GM23248 (cell line): ENCODE results near the gene CGAS.

ENCODE experiments used
- EZH2 ChIP-seq: fragments of 200-600 bp; sonication (generic); IDR thresholded peaks from 2 replicates; pipeline ENCODE4 v1.6.1; 2018; ENCODE audit warnings: antibody characterized with exemption, mild to moderate bottlenecking; ENCODE audit not compliant: insufficient read depth, poor library complexity, severe bottlenecking
- EZH2phosphoT487 ChIP-seq: fragments of 200-600 bp; sonication (generic); IDR thresholded peaks from 2 replicates; pipeline ENCODE4 v1.6.1; 2018; ENCODE audit warnings: antibody characterized with exemption, moderate library complexity, mild to moderate bottlenecking, low read depth; ENCODE audit not compliant: insufficient read depth

DNA sequence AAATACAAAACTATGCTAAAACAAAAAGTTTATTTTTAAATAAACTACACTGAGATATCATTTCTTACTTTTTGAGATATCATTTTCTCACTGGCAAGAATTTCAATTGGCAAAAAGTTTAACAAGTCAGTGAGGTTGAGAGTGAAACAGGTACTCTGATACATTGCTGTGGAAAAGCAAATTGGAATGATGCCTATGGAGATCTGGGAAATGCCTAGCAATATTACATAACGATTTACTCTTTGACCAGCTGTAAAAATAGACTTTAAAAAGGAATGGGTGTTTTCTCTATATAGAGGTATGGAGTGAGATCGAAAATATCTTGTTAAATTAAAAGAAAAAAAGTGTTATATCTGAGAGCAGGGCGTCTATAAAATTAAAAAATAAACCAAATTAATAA is 16.9 kb downstream of the CGAS start:
- no peak for TF ChIP-seq EZH2
- no peak for TF ChIP-seq EZH2phosphoT487
